ENCODE data around the gene ICOSLG. TPM values are rescaled to one million over a fixed set of nuclear protein-coding genes. Genes with fewer than 3 reads are reported as not detected.

The ICOSLG gene
- polyA plus RNA-seq, 1 experiment: 1.3 TPM

- DNase-seq (ENCODE audit: low read depth): no peak
- no peak for TF ChIP-seq CTCF (IDR thresholded peaks at IDR 0.05; ENCODE audit: insufficient read depth, low read depth, low read length)
- CTCF ChIA-PET: no interaction called here
These were observed 38.9 kb upstream of the ICOSLG start for GRCh38 chr21:44279354-44280260.

GRCh38 chr21:44275041-44275440 is 34.3 kb upstream of the ICOSLG start:
- ChIA-PET CTCF (interaction anchor here (1.5 kb wide), 1 partner anchor 9 kb away, joined by 6 read pairs; no protein-coding TSS in a partner anchor), POLR2A (no interaction called here)
- H3K4me3 ChIP-seq (ENCODE audit: low read depth, low read length): no peak overlapping the region
- peaks cover 1% of the 10 kb centered on the region; the same call in 1 of the 2 replicates for H3K27me3 ChIP-seq (ENCODE audit: control insufficient read depth, insufficient read depth, low read length)
- no peaks in the 10 kb centered on the region for H3K36me3 ChIP-seq (ENCODE audit: control insufficient read depth, insufficient read depth, low read length)
- TF ChIP-seq CTCF (IDR thresholded peaks at IDR 0.05; ENCODE audit: insufficient read depth, low read depth, low read length): no peak
- no peak for DNase-seq (ENCODE audit: low read depth)

More at GRCh38 chr21:44279354-44280260, 38.9 kb upstream of the ICOSLG start:
- POLR2A ChIA-PET: no interaction called here
- Histone ChIP-seq H3K4me3 (ENCODE audit: low read depth, low read length) (no peak overlapping the region), H3K27me3 (ENCODE audit: control insufficient read depth, insufficient read depth, low read length) (peaks cover under 1% of the 10 kb centered on the region; the same call in 1 of the 2 replicates), H3K36me3 (ENCODE audit: control insufficient read depth, insufficient read depth, low read length) (no peaks in the 10 kb centered on the region)

- TF ChIP-seq CTCF (IDR thresholded peaks at IDR 0.05; ENCODE audit: insufficient read depth, low read depth, low read length): no peak
- Histone ChIP-seq H3K27me3 (ENCODE audit: control insufficient read depth, insufficient read depth, low read length) (0 out of 2 replicates have a peak, but pooled peaks cover 1% of the 10 kb centered on the region), H3K4me3 (ENCODE audit: low read depth, low read length) (no peak overlapping the region), H3K36me3 (ENCODE audit: control insufficient read depth, insufficient read depth, low read length) (no peaks in the 10 kb centered on the region)
- POLR2A ChIA-PET: no interaction called here
- CTCF ChIA-PET: no interaction called here
- no peak for DNase-seq (ENCODE audit: low read depth)
These were observed 32.3 kb upstream of the ICOSLG start for GRCh38 chr21:44273046-44273445.

GRCh38 chr21:44272284-44272858 is 31.6 kb upstream of the ICOSLG start:
- CTCF ChIA-PET: no interaction called here
- no peak for DNase-seq (ENCODE audit: low read depth)
- no peak for TF ChIP-seq CTCF (IDR thresholded peaks at IDR 0.05; ENCODE audit: insufficient read depth, low read depth, low read length)
- Histone ChIP-seq H3K4me3 (ENCODE audit: low read depth, low read length) (no peak overlapping the region), H3K36me3 (ENCODE audit: control insufficient read depth, insufficient read depth, low read length) (no peaks in the 10 kb centered on the region), H3K27me3 (ENCODE audit: control insufficient read depth, insufficient read depth, low read length) (0 out of 2 replicates have a peak, but pooled peaks cover 1% of the 10 kb centered on the region)
- POLR2A ChIA-PET: no interaction called here

GRCh38 chr21:44271558-44272283 is 31.0 kb upstream of the ICOSLG start:
- Histone ChIP-seq H3K36me3 (ENCODE audit: control insufficient read depth, insufficient read depth, low read length) (no peaks in the 10 kb centered on the region), H3K27me3 (ENCODE audit: control insufficient read depth, insufficient read depth, low read length) (0 out of 2 replicates have a peak, but pooled peaks cover 1% of the 10 kb centered on the region), H3K4me3 (ENCODE audit: low read depth, low read length) (no peak overlapping the region)
- no peak for TF ChIP-seq CTCF (IDR thresholded peaks at IDR 0.05; ENCODE audit: insufficient read depth, low read depth, low read length)
- POLR2A ChIA-PET: no interaction called here
- no peak for DNase-seq (ENCODE audit: low read depth)
- CTCF ChIA-PET: no interaction called here

Data from BJ (cell line).